Endometrial microvascular endothelial cells (primary cell): Measurements from ENCODE around the gene TMEM190. TPM values are rescaled to one million over a fixed set of nuclear protein-coding genes. Genes with fewer than 3 reads are reported as not detected.
"Not testable (repeated sequence)": the region's sequence is repeated elsewhere in the genome, so short reads cannot be mapped to it uniquely, and the experiment has no call there.

Experiments
- in situ Hi-C: cut with HindIII; loops from 2 replicates; pipeline ENCODE4 v1.10.0; 2017; ENCODE audit warnings: low sequenced_read_pairs, low pct_unique_long_range_greater_than_20kb; ENCODE audit errors: inconsistent ontology term
- total RNA-seq: library from RNA; depleted of rRNA; stranded (reverse); fragments of >200 nt; gene quantifications from one replicate; pipeline ENCODE4 v1.2.3, GENCODE V29; 2015; ENCODE audit errors: inconsistent ontology term

TMEM190 gene
- total RNA-seq, 1 donor from 2014 or later: not detected

DNA sequence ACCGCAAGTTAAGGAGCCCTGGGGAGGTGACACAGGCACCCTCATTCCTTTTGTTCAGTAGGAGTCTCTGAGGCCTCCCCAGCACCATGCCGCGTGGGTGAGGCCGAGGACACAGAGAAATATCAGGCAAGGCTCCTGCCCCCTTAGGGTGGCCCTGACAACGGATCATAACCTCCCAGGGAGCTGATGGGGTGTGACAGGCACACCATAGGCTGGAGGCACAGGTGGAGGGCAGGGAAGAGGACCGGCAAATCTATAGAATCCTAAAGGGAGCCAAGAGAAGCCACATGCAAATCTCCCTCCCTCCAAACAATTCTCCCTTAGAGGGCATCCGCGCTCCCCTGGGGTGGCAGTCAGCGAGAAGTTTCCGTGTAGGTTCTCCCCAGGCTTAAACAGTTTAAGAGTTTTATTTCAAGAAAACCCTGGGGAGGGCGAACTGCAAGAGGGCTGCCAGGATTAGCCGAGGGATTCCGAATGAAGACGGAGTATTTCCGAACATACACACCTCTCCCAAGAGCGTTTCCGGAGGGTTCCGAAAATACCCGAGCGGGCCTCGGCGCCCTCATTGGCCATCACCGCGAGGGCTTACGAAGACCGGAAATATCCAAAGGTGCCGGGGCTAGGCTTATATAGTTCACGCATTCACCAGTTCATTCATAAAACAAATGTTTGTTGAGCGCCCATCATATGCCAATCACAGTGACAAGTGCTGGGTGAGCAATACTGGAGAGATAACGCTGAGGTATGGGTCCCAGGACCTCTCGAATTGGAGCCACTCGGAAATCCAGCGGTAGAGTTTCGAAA, 8.5 kb downstream of the TMEM190 start:
- in situ Hi-C loops: no loop called here

DNA sequence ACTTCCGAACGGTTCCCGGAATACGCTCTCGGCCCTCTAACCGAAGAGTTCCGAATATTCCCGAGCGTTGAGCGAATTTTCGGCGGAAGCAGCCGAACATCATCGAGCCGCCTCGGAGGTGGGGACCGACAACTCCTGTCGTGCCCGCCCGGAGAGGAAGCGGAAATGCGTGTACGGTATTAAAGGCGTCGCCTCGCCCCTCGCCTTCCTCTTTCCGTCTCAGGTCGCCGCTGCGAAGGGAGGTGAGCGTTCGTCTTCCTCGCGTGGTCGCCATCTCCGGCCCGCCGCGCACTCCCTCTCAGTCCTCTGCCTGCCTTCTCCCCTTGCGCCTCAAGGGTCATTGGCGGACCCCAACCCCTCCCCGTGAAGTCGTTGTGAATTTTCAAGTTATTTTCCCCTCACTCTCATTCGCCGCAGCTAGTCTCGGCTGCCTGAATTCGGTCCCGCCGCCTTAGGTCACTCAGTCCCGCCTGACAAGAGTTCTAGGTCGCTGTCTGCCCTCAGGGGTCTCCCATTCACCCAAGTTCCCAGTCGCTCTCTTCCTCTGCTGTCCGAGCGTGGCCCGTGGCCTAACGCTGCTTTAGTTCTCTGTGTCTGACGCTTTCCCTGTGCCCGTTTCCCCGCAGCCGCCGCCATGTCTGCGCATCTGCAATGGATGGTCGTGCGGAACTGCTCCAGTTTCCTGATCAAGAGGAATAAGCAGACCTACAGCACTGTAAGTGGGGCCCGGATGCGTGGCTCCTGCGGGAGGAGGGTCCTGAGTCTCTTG, 9.3 kb downstream of the TMEM190 start, which contains the start of gene RPL28:
Gene RPL28 (plus strand): TSS at position 209 of the 769 bp plus-strand sequence. CDS start 426 bp downstream, at position 635.
- in situ Hi-C loops: no loop called here

DNA sequence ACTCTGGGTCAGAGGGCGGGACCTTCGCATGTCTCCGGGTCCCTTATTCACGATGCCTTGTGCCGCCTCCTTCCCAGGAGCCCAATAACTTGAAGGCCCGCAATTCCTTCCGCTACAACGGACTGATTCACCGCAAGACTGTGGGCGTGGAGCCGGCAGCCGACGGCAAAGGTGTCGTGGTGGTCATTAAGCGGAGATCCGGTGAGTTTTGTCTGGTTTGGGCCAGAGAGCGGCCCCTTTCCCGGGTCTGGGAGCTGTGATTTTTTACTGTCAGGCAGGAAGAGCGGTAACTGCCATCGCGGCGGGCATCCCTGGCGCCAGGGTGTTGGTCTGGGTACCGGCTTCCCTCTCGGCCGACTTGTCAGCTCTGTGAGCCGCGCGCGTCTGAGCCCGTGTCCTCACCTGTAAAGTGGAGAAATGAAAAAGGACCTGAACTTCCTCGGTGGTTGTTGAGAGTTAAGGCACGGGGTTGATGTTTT, 9.9 kb downstream of the TMEM190 start:
- in situ Hi-C loops: no loop called here

DNA sequence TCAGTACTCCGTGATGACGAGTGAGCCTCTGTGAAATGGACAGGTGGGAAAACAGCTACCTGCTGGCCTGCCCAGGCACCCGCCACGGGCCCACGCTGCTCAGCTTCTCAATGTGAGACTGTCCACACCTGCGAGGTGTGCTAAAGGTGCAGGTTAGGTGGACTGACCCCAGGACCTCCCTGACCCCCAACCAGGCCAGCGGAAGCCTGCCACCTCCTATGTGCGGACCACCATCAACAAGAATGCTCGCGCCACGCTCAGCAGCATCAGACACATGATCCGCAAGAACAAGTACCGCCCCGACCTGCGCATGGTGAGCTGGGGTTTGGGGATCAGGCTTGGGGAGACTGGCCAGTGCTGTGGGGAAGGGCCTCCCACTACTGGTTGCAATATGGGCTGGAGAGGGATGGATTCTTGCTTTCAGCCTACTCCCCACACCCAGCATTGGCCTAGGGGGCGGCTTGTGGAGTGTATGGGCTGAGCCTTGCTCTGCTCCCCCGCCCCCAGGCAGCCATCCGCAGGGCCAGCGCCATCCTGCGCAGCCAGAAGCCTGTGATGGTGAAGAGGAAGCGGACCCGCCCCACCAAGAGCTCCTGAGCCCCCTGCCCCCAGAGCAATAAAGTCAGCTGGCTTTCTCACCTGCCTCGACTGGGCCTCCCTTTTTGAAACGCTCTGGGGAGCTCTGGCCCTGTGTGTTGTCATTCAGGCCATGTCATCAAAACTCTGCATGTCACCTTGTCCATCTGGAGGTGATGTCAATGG, 11.3 kb downstream of the TMEM190 start:
- in situ Hi-C loops: no loop called here

DNA sequence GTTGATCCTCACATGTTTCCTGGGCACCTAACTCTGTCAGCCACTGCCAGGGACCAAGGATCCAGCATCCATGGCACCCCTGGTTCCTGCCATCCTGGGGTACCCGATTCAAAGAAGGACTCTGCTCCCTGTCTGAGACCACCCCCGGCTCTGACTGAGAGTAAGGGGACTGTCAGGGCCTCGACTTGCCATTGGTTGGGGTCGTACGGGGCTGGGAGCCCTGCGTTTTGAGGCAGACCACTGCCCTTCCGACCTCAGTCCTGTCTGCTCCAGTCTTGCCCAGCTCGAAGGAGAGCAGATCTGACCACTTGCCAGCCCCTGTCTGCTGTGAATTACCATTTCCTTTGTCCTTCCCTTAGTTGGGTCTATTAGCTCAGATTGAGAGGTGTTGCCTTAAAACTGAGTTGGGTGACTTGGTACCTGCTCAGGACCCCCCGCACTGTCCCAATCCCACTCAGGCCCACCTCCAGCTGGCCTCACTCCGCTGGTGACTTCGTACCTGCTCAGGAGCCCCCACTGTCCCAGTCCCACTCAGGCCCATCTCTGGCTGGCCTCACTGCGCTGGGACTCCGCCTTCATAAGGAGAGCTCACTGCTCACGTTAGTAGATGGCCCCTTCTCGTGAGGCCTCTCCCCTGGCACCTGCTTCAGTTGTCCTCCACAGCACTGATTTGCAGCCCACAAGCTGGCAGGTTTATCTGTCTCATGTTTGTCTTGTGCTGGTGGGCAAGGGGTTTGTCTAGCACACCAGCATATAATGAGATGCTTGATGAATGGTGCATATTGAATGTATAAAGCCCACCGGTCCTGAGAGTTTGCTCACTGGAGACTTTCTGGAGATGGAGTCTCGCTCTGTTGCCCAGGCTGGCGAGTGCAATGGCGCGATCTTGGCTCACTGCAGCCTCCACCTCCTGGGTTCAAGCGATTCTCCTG, 13.0 kb downstream of the TMEM190 start:
- in situ Hi-C loops: no loop called here

DNA sequence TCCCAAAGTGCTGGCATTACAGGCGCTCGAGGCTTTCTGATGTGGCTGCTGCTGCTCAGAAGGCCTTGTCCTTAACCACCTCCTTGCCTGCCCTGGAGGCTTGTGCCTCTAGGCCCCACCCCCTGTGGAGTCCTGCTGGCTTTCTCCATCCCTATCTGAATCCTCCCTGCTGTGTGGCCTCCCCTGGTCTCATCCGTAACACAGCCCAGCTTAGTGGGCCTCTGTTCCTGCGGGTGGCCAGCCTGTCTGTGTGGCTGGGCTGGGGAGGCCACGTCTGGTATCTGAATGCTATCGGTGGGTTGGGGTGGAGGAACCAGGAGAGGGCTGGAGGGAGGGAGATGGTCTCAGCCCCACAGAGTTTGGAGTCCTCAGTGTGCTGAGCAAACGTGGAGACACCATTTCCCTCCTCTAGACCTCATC, 13.8 kb downstream of the TMEM190 start:
- in situ Hi-C loops: no loop called here

DNA sequence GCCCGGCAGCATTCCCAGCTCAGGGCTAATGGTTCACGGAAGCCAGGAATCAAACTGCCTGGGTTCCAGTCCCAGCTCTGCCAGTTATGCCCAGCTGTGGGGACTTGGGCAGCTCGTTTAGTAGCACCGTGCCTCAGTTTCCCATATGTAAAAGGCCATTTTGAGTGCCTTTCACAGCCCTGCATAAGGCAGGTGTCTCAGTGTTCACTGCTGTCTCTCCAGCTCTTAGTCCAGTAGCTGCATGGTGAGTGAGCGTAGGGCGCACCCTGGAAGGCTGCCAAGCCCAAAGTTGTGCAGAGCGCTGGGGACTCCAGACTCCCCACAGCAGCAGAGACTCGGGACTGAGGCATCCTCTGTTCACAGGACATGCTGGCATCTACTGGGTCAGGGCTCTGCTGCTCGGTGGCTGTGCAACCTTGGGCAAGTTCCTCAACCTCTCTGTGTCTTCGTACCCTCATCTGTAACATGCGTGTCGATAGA, 14.6 kb downstream of the TMEM190 start:
- in situ Hi-C loops: no loop called here

DNA sequence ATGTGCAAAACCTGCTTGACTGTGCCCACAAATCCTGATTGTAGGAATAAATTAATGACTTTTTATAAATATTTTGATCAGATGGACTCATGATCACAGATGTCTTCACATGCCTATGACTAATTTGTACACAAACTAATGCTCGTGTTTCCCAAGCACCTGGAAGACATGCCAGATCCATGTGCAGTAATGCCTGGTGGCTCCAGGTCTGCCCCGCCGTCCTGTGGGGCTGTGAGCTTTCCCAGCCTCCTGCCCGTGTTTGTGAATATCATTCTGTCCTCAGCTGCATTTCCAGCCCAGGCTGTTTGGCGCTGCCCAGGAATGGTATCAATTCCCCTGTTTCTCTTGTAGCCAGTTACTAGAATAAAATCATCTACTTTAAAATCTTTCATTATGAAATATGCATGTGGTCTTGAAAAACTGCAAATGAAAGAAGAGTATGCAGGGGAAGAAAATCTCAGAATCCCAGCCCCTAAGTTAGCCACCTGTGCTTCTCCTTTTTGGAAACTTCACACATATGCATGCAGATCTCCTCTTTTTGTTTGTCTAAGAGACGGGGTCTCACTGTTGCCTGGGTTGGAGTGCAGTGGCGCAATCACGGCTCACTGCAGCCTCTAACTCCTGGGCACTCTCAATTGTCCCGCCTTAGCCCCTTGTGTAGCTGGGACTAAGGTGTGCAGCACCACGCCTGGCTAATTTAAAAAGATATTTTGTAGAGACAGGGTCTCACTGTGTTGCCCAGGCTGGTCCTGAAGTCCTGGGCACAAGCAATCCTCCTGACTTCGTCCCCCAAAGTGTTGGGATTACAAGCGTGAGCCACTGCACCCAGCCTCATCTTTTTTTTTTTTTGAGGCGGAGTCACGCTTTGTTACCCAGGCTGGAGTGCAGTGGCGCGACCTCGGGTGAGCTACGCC, 15.3 kb downstream of the TMEM190 start:
- in situ Hi-C loops: no loop called here

DNA sequence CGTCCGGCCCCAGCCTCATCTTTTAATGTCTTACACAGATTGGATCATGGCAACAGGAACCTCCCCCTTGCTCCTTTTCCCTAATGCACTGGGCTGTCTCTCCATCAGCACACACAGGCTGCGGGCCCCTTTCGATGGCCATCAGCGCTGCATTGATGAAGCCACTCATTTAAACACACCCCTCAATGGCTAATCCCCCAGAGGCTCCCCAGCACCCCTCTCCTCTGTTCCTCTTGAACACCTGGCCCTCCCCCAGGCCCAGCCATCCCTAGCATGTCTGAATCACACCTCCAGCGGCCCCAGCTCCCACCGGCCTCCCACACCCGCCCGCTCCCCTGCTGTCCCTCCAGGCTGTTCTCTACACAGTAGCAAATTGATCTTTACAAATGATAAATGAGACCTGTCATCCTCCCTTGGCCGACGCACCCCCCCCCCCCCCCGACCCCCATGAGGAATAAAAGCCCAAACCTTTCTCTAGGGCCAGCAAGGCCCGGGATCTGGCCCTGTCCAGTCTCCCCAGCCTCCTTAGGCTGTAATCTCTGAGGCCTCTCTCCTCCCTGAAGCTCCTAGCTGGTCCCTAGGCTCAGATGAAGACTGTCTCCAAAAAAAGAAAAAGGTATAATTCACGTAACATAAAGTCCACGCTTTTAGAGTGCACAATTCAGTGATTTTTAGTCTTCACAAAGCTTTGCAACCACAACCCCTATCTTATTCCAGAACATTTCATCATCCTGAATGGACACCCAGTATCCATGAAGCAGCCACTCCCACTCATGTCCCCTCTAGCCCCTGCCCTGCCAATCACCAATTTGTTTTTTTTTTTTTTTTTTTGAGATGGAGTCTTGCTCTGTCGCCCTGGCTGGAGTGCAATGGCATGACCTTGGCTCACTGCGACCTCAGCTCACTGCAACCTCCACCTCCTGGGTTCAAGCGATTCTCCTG, 16.5 kb downstream of the TMEM190 start:
- in situ Hi-C loops: no loop called here

DNA sequence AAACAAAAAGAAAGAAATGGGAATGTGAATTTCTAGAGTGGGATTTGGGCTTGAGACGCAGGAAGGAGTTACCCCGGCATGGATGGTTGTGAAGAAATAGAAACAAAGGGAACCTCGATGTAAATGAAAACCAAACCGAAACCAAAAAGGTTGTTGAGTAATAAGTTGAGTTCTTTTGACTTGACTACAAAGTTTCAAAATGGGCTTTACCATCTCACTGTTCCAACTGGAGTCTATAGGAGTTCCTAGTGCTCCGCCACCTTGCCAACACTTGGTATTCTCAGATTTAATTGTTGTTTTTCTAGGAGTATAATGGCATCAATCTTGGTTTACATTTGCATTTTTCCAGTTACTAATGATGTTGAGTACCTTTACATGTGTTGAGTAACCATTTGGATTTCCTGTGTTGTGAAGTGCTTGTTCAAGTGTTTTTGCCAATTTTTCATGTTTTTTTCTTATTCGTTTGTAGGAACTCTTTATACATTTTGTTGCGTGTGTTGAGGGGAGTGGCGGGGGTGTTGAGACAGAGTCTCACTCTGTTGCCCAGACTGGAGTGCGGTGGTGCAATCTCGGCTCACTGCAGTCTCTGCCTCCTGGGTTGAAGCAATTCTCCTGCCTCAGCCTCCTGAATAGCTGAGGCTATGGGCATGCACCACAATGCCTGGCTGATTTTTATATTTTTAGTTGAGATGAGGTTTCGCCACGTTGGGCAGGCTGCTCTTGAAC, 21.7 kb downstream of the TMEM190 start:
- in situ Hi-C loops: no loop called here

DNA sequence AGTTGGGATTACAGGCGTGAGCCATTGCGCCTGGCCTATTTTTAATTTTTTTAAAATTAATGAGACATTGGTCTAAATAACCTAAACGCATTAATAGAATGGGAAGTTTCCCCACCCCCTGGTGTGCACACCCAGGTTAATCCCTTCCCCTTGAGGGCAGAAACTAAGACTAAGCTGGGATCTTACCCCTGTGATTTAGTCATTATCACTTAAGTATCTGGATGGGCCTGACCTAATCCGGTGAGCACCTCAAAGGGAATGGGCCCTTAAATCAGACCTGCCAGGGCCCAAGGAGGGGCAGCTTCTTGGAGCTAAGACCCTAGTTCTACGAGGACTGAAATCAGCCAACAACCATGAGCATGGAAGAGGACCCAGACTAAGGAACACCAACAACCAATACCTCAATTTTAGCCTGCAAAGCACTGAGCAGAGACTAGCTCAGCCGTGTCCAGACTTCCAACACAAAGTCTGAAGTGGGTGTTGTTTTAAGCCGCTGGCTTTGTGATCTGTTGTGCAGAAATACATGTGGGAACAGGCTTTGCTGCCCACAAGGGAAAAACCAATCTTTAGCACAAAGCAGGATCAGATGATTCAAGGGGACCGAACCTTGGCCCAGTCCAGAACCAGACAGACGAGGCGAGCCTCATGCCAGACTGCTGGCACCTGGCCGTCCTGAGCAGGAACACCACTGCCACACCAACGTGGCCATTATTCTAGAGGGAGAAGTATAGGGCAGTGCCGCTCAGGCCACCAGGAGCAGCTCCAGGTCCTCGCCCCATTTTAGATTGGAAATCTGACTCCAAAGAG, 23.9 kb downstream of the TMEM190 start:
- in situ Hi-C loops: no loop called here

DNA sequence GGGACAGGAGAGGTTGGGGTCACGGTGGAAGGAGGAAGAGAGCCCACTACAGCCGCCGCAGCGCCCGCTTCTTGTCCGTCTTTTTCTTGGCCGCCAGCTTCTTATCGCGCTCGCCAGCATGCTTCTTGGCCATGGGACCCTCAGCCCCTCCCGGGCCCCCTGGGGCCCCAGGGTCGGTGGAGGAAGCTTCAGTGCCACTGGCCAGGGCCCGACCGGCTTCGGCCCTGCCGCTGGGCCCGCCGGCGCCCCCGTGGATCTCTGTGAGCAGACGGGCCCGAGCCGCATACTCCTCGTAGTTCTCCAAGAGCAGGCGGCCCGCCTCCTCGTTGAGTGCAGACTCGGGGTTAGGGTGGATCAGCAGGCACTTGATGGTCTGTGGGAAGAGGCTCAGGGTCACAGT, 24.8 kb downstream of the TMEM190 start:
- in situ Hi-C loops: not testable (repeated sequence)

DNA sequence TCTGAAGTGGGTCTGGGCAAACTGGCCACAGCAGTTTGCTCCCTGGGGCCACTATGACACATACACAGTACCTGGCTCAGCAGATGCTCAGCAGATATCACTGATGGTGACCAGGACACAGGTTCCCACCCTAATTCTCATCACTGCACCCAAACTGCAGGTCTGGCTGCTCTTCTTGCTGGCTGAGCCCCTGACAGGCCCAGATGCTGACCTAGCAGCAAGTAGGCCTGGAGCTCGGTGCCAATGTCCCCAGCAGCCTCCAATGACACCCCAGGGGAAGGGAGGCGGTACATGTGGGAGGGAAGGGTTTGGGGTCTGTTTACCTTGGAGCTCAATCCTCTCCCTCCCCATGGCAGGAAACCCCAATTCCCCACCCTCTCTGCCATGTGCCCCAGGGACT, 25.9 kb downstream of the TMEM190 start:
- in situ Hi-C loops: no loop called here

DNA sequence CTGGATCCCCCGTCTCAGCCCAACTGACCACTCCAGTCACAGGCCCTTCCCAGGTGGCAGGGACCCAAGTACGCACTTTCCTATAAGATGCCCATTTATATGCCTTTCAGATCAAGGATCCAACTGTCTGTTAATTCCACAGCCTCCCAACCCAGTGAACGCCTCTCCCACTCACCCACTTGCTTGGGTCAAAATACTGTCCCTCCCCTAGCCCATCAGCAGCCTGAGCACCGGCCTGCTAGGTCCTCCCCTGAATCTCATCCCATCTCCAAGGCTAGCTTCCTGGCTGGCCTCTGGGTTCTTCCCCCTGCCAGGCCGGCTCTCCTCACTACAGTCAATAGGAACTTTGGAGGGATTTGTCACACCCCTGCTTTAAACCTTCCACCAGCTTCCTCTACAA, 29.0 kb downstream of the TMEM190 start:
- in situ Hi-C loops: no loop called here
